ENCODE measurements around the gene CHD9.
"Not testable (repeated sequence)": the region's sequence is repeated elsewhere in the genome, so short reads cannot be mapped to it uniquely, and the experiment has no call there.

CHD9 gene

DNA sequence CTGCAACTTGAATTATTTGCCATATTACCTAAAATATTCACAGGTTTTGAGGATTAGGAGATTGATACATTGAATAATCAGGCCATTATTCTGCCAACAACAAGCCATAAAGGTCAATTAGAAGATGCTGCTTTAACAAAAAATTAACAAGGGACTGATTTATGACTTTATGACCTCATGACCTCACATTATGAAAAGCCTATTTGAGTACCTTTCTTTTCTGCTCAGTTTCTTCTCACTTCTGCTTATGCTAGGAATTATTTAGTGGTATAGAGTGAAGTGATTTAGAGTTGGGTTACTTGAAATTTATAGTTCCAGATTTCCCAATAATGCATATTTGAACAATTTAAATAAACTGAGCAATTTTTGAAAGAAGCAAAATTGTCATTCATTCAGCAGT, 121.6 kb downstream of the CHD9 start (continued):
- no peak for TF ChIP-seq ZNF48 (tag by site-specific recombination; IDR thresholded peaks at IDR 0.05)

DNA sequence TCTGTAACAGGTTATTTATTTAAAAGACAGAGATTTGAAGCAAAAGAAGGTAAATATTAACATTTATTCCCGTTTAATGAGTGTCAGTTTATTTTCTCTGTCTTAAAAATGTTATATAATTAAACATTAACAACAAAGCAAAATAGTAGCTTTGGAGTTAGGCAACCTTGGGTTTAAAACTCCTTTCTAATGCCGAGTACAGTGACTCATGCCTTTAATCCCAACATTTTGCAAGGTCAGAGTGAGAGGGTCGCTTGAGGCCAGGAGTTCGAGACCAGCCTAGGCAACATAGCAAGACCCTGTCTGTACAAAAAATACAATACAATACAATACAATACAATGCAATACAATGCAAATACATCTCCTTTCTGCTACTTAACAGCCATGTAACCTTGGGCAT, 128.7 kb downstream of the CHD9 start:
- Histone ChIP-seq H3K36me3 (ENCODE audit: control insufficient read depth in 2 of 2, insufficient read depth in 1 of 2, low read length in 2 of 2) (no peaks in the 10 kb centered on the region), H3K9me3 (ENCODE audit: control insufficient read depth, insufficient read depth, low read depth, low read length) (no peaks in the 10 kb centered on the region), H3K27ac (ENCODE audit: extremely low read depth, low read depth, low read length) (no peak overlapping the region), H3K4me3 (ENCODE audit: low read depth, low read length) (no peak overlapping the region), H3K4me1 (ENCODE audit: control insufficient read depth, insufficient read depth, low read length) (no peaks in the 10 kb centered on the region)
- ChIA-PET POLR2A (no interaction called here), CTCF (interaction anchor here (0.6 to 1.7 kb wide), 2 partner anchors 23 to 25 kb away, joined by 3 to 5 read pairs; no protein-coding TSS in a partner anchor)
- TF ChIP-seq, protein P1, sequence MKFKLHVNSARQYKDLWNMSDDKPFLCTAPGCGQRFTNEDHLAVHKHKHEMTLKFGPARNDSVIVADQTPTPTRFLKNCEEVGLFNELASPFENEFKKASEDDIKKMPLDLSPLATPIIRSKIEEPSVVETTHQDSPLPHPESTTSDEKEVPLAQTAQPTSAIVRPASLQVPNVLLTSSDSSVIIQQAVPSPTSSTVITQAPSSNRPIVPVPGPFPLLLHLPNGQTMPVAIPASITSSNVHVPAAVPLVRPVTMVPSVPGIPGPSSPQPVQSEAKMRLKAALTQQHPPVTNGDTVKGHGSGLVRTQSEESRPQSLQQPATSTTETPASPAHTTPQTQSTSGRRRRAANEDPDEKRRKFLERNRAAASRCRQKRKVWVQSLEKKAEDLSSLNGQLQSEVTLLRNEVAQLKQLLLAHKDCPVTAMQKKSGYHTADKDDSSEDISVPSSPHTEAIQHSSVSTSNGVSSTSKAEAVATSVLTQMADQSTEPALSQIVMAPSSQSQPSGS (tag by site-specific recombination; IDR thresholded peaks at IDR 0.05; ENCODE audit: low read depth): no peak
- TF ChIP-seq ZBTB48 (tag by site-specific recombination; IDR thresholded peaks at IDR 0.05) (no peak), ZNF548 (tag by site-specific recombination; IDR thresholded peaks at IDR 0.05) (no peak), ZNF223 (tag by site-specific recombination; IDR thresholded peaks at IDR 0.05) (no peak), ZNF423 (tag by site-specific recombination; IDR thresholded peaks at IDR 0.05) (no peak), ZNF610 (tag by site-specific recombination; IDR thresholded peaks at IDR 0.05; ENCODE audit: borderline replicate concordance) (no peak), KLF9 (tag by site-specific recombination; IDR thresholded peaks at IDR 0.05; ENCODE audit: low read depth) (no peak), ZBTB17 (tag by site-specific recombination; IDR thresholded peaks at IDR 0.05) (no peak), ZNF837 (tag by site-specific recombination; IDR thresholded peaks at IDR 0.05) (no peak)
- TF ChIP-seq, protein P2, sequence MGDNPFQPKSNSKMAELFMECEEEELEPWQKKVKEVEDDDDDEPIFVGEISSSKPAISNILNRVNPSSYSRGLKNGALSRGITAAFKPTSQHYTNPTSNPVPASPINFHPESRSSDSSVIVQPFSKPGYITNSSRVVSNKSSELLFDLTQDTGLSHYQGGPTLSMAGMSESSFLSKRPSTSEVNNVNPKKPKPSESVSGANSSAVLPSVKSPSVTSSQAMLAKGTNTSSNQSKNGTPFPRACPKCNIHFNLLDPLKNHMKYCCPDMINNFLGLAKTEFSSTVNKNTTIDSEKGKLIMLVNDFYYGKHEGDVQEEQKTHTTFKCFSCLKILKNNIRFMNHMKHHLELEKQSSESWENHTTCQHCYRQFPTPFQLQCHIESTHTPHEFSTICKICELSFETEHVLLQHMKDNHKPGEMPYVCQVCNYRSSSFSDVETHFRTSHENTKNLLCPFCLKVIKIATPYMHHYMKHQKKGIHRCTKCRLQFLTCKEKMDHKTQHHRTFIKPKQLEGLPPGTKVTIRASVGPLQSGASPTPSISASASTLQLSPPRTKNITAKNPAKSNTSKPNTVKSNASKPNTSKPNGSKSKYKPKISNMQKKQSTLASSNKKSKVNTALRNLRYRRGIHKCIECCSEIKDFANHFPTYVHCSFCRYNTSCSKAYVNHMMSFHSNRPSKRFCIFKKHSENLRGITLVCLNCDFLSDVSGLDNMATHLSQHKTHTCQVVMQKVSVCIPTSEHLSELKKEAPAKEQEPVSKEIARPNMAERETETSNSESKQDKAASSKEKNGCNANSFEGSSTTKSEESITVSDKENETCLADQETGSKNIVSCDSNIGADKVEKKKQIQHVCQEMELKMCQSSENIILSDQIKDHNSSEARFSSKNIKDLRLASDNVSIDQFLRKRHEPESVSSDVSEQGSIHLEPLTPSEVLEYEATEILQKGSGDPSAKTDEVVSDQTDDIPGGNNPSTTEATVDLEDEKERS (tag by site-specific recombination; IDR thresholded peaks at IDR 0.05): no peak

DNA sequence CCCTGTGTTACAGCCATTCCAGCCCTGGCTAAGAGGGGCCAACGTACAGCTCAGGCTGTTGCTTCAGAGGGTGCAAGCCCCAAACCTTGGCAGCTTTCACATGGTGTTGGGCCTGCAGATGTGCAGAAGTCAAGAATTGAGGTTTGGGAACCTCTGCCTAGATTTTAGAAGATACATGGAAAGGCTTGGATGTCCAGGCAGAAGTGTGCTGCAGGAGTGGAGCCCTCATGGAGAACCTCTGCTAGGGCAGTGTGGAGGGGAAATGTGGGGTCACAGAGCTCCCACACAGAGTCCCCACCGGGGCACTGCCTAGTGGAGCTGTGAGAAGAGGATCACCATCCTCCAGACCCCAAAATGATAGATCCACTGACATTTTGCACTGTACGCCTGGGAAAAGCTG, 130.9 kb downstream of the CHD9 start:
- H3K27ac ChIP-seq (ENCODE audit: extremely low read depth, low read depth, low read length); H3K9me3 ChIP-seq (ENCODE audit: control insufficient read depth, insufficient read depth, low read depth, low read length); POLR2A ChIA-PET; H3K4me3 ChIP-seq (ENCODE audit: low read depth, low read length); H3K36me3 ChIP-seq (ENCODE audit: control insufficient read depth in 2 of 2, insufficient read depth in 1 of 2, low read length in 2 of 2); H3K4me1 ChIP-seq (ENCODE audit: control insufficient read depth, insufficient read depth, low read length); CTCF ChIA-PET: not testable (repeated sequence)
- TF ChIP-seq ZNF626 (tag by site-specific recombination; IDR thresholded peaks at IDR 0.05) (0 out of 2 replicates have a peak, but pooled peaks have one; percentile 67), SETDB1 (IDR thresholded peaks at IDR 0.05; ENCODE audit: insufficient read length, low read length) (peak; percentile 87)

DNA sequence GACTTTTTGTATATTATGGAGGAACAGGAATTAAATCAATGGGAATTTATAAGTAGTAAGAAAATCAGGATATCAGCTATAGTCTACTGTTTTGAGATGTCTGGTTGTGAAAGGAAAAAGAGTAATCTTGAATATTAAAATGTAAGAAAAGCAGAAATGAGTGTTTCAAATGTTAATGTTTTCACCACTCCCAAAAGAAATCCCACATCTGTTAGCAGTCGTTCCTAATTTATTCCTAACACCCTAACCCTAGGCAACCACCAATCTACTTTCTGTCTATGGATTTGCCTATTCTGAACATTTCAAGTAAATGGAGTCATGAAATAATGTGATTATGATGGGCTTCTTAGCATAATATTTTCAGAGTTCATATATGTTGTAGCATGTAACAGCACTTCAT, 133.0 kb downstream of the CHD9 start:
- TF ChIP-seq ZFP3 (tag by site-specific recombination; IDR thresholded peaks at IDR 0.05; ENCODE audit: low read depth) (no peak), ZNF610 (tag by site-specific recombination; IDR thresholded peaks at IDR 0.05; ENCODE audit: borderline replicate concordance) (no peak), PRDM1 (tag by site-specific recombination; IDR thresholded peaks at IDR 0.05) (no peak), SALL2 (tag by site-specific recombination; IDR thresholded peaks at IDR 0.05; ENCODE audit: borderline replicate concordance) (no peak), ZNF585B (tag by site-specific recombination; IDR thresholded peaks at IDR 0.05) (no peak), SP7 (tag by site-specific recombination; IDR thresholded peaks at IDR 0.05) (no peak)
- TF ChIP-seq, protein P3, sequence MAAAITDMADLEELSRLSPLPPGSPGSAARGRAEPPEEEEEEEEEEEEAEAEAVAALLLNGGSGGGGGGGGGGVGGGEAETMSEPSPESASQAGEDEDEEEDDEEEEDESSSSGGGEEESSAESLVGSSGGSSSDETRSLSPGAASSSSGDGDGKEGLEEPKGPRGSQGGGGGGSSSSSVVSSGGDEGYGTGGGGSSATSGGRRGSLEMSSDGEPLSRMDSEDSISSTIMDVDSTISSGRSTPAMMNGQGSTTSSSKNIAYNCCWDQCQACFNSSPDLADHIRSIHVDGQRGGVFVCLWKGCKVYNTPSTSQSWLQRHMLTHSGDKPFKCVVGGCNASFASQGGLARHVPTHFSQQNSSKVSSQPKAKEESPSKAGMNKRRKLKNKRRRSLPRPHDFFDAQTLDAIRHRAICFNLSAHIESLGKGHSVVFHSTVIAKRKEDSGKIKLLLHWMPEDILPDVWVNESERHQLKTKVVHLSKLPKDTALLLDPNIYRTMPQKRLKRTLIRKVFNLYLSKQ (tag by site-specific recombination; IDR thresholded peaks at IDR 0.05; ENCODE audit: borderline replicate concordance): no peak
- Histone ChIP-seq H3K9me3 (ENCODE audit: control insufficient read depth, insufficient read depth, low read depth, low read length) (no peaks in the 10 kb centered on the region), H3K27ac (ENCODE audit: extremely low read depth, low read depth, low read length) (no peak overlapping the region), H3K4me3 (ENCODE audit: low read depth, low read length) (no peak overlapping the region), H3K36me3 (ENCODE audit: control insufficient read depth in 2 of 2, insufficient read depth in 1 of 2, low read length in 2 of 2) (no peaks in the 10 kb centered on the region), H3K4me1 (ENCODE audit: control insufficient read depth, insufficient read depth, low read length) (0 out of 2 replicates have a peak, but pooled peaks cover 3% of the 10 kb centered on the region)
- CTCF ChIA-PET: no interaction called here
- POLR2A ChIA-PET: no interaction called here

All from HEK293 (cell line).